HFFc6 (cell line): ENCODE results near the gene EVI2B. TPM values are rescaled to one million over a fixed set of nuclear protein-coding genes. Genes with fewer than 3 reads are reported as not detected.
"Not testable (repeated sequence)": the region's sequence is repeated elsewhere in the genome, so short reads cannot be mapped to it uniquely, and the experiment has no call there.

ENCODE experiments used
- DNase-seq: peaks from one replicate; pipeline ENCODE4 v3.0.0-alpha.2; 2018
- H3K27ac Mint-ChIP-seq: 2 replicates; pipeline ENCODE4 v1.8.0; 2020; ENCODE audit warnings: mild to moderate bottlenecking, mixed read lengths
- H3K27me3 Mint-ChIP-seq: 2 replicates; pipeline ENCODE4 v1.8.0; 2021; ENCODE audit warnings: mild to moderate bottlenecking, moderate library complexity, mixed read lengths; ENCODE audit not compliant: insufficient read depth
- H3K36me3 Mint-ChIP-seq: 2 replicates; pipeline ENCODE4 v1.8.0; 2021; ENCODE audit warnings: low read depth, mixed read lengths
- H3K4me1 Mint-ChIP-seq: 2 replicates; pipeline ENCODE4 v1.8.0; 2020; ENCODE audit warnings: low read depth, mixed read lengths
- H3K4me3 Mint-ChIP-seq: 2 replicates; pipeline ENCODE4 v1.8.0; 2020; ENCODE audit warnings: mild to moderate bottlenecking, moderate library complexity, mixed read lengths
- H3K9me3 Mint-ChIP-seq: 2 replicates; pipeline ENCODE4 v1.8.0; 2020; ENCODE audit warnings: mild to moderate bottlenecking, mixed read lengths
- CTCF ChIP-seq: fragments of 200-600 bp; sonication (generic); IDR thresholded peaks from 2 replicates; pipeline ENCODE4 v1.5.0; 2021; ENCODE audit warnings: antibody characterized with exemption, mild to moderate bottlenecking
- total RNA-seq, 6 experiments: library from RNA; stranded (reverse); fragmentation: NEBNext Ultra II Directional; extraction: Animal tissue kit (Norgen Biotek cat#: 25700); gene quantifications; 2 replicates in 1 of 6; 3 replicates in 5 of 6; pipeline ENCODE4 v1.2.3, GENCODE V29; 2021

Gene EVI2B
- total RNA-seq, 6 experiments from 2014 or later, result 0.33 to 2.0 (median 1.5) TPM

GRCh38 chr17:31291820-31292219, 22.0 kb downstream of the EVI2B start:
- peaks cover 5% of the 10 kb centered on the region; the same call in 1 of the 2 replicates for H3K27me3 Mint-ChIP-seq
- H3K4me1 Mint-ChIP-seq, result peaks cover 29% of the 10 kb centered on the region
- H3K4me3 Mint-ChIP-seq, result no peak overlapping the region
- H3K27ac Mint-ChIP-seq, result no peak overlapping the region
- no peaks in the 10 kb centered on the region for H3K9me3 Mint-ChIP-seq
- H3K36me3 Mint-ChIP-seq, result peaks cover 27% of the 10 kb centered on the region
- no peak for DNase-seq
- no peak for TF ChIP-seq CTCF

- H3K27ac Mint-ChIP-seq, result peak overlapping the region; percentile 25; the same call in 1 of the 2 replicates
- H3K9me3 Mint-ChIP-seq, result no peaks in the 10 kb centered on the region
- no peak for DNase-seq
- peaks cover 28% of the 10 kb centered on the region for H3K36me3 Mint-ChIP-seq
- H3K4me3 Mint-ChIP-seq, result peak overlapping the region; percentile 4; the same call in 1 of the 2 replicates
- TF ChIP-seq CTCF, result no peak
- H3K4me1 Mint-ChIP-seq, result peaks cover 29% of the 10 kb centered on the region
- H3K27me3 Mint-ChIP-seq, result peaks cover 5% of the 10 kb centered on the region; the same call in 1 of the 2 replicates
Observed at GRCh38 chr17:31289790-31290189, 24.1 kb downstream of the EVI2B start.

- Mint-ChIP-seq H3K4me1 (peaks cover 29% of the 10 kb centered on the region), H3K36me3 (peaks cover 24% of the 10 kb centered on the region)
- DNase-seq, H3K9me3 Mint-ChIP-seq, H3K27ac Mint-ChIP-seq, H3K4me3 Mint-ChIP-seq, H3K27me3 Mint-ChIP-seq: not testable (repeated sequence)
Observed at GRCh38 chr17:31287932-31288331, 25.9 kb downstream of the EVI2B start.

GRCh38 chr17:31286587-31286986, 27.3 kb downstream of the EVI2B start:
- peaks cover 8% of the 10 kb centered on the region for H3K27me3 Mint-ChIP-seq
- peak; percentile 40; the same call in 1 of the 2 replicates for TF ChIP-seq CTCF

GRCh38 chr17:31283841-31284240, 30.0 kb downstream of the EVI2B start:
- H3K27me3 Mint-ChIP-seq, result peaks cover 8% of the 10 kb centered on the region
- DNase-seq, result no peak
- H3K27ac Mint-ChIP-seq, result 0 out of 2 replicates have a peak overlapping the region, but pooled peaks have one; percentile 2

More at GRCh38 chr17:31286587-31286986, 27.3 kb downstream of the EVI2B start:
- no peak for DNase-seq
- Mint-ChIP-seq H3K36me3 (peaks cover 23% of the 10 kb centered on the region), H3K9me3 (no peaks in the 10 kb centered on the region), H3K27ac (no peak overlapping the region), H3K4me1 (peaks cover 24% of the 10 kb centered on the region), H3K4me3 (no peak overlapping the region)

More at GRCh38 chr17:31283841-31284240, 30.0 kb downstream of the EVI2B start:
- Mint-ChIP-seq H3K36me3 (peaks cover 33% of the 10 kb centered on the region), H3K4me1 (peaks cover 9% of the 10 kb centered on the region), H3K4me3 (no peak overlapping the region), H3K9me3 (no peaks in the 10 kb centered on the region)
- TF ChIP-seq CTCF, result no peak
